H1 (cell line): ENCODE data around the gene DLST. TPM values are rescaled to one million over a fixed set of nuclear protein-coding genes. Genes with fewer than 3 reads are reported as not detected.
A peak's percentile ranks its signal among the peaks of the same experiment; 100 is the strongest.

Experiments used
- CTCF ChIA-PET: fragments of 300-600 bp; sonication (Branson Sonifier 250); formaldehyde crosslinking; loops from one replicate; lab custom pipeline; 2021; ENCODE audit not compliant: partially characterized antibody; lab: Charles Lee
- POLR2A ChIA-PET: fragments of 300-600 bp; sonication (Branson Sonifier 250); formaldehyde crosslinking; loops from one replicate; lab custom pipeline; 2021; ENCODE audit warnings: inconsistent platforms; ENCODE audit not compliant: partially characterized antibody; lab: Charles Lee
- DNase-seq, 2 experiments: peaks; one replicate each; pipeline versions ENCODE4 v3.0.0 to v3.0.0-alpha.2; 2010 to 2022; ENCODE audit warnings: low spot score in 2 of 2, low read depth in 1 of 2, mixed read lengths in 1 of 2
- FAIRE-seq: peaks from 2 replicates; lab custom pipeline; 2011; peaks lifted over from hg19 to GRCh38; lab: Jason Lieb, UNC
- H2AFZ ChIP-seq: 2 replicates; pipeline ENCODE4 v1.8.1; 2012; ENCODE audit warnings: low read length, inconsistent platforms
- H2AK5ac ChIP-seq: 2 replicates; pipeline ENCODE4 v1.6.1; 2013; ENCODE audit warnings: low read depth, low read length
- H2BK120ac ChIP-seq: replicated peaks from 2 replicates; pipeline ENCODE3; 2013; ENCODE audit warnings: low read depth, low read length, inconsistent platforms
- H2BK12ac ChIP-seq: 2 replicates; pipeline ENCODE4 v1.6.1; 2013; ENCODE audit warnings: low read depth, low read length
- H2BK15ac ChIP-seq: 2 replicates; pipeline ENCODE4 v1.6.1; 2013; ENCODE audit warnings: low read length
- H2BK20ac ChIP-seq: 2 replicates; pipeline ENCODE4 v1.6.1; 2013; ENCODE audit warnings: low read length
- H2BK5ac ChIP-seq: 2 replicates; pipeline ENCODE4 v1.6.1; 2013; ENCODE audit warnings: low read depth, low read length
- H3K14ac ChIP-seq: 2 replicates; pipeline ENCODE4 v1.6.1; 2013; ENCODE audit warnings: inconsistent platforms; ENCODE audit not compliant: insufficient read length
- H3K18ac ChIP-seq: 2 replicates; pipeline ENCODE4 v1.6.1; 2013; ENCODE audit warnings: low read length; ENCODE audit errors: extremely low read depth
- H3K23ac ChIP-seq: 2 replicates; pipeline ENCODE4 v1.6.1; 2013; ENCODE audit warnings: inconsistent platforms; ENCODE audit not compliant: insufficient read length
- H3K23me2 ChIP-seq: 2 replicates; pipeline ENCODE4 v1.6.1; 2013; ENCODE audit warnings: low read depth, low read length
- H3K27ac ChIP-seq: 2 replicates; pipeline ENCODE4 v1.6.1; 2011; ENCODE audit warnings: low read depth, low read length, inconsistent platforms
- H3K27me3 ChIP-seq, 4 experiments: replicated peaks in 1 of 4; 1 replicate in 1 of 4; 2 replicates in 3 of 4; pipeline versions ENCODE4 v1.6.1 to v1.8.1; 2011 to 2013; ENCODE audit warnings: low read length in 3 of 4, mild to moderate bottlenecking in 3 of 4, inconsistent platforms in 2 of 4, mixed read lengths in 2 of 4, moderate library complexity in 1 of 4; ENCODE audit not compliant: control insufficient read depth in 3 of 4, insufficient read depth in 3 of 4; ENCODE audit errors: extremely low read depth in 1 of 4
- H3K36me3 ChIP-seq, 4 experiments: 2 replicates each; pipeline versions ENCODE4 v1.6.1 to v1.8.1; 2011 to 2013; ENCODE audit warnings: mild to moderate bottlenecking in 4 of 4, low read length in 3 of 4, moderate library complexity in 2 of 4, control low read depth in 1 of 4, inconsistent platforms in 1 of 4; ENCODE audit not compliant: insufficient read depth in 4 of 4, control insufficient read depth in 2 of 4
- H3K4ac ChIP-seq: replicated peaks from 2 replicates; pipeline ENCODE3; 2013; ENCODE audit warnings: low read length, low read depth, mixed read lengths, inconsistent platforms; ENCODE audit not compliant: insufficient read length
- H3K4me1 ChIP-seq, 4 experiments: replicated peaks in 1 of 4; 1 replicate in 1 of 4; 2 replicates in 3 of 4; pipeline versions ENCODE4 v1.6.1 to v1.8.1; 2011 to 2013; ENCODE audit warnings: low read length in 3 of 4, inconsistent platforms in 2 of 4, mixed read lengths in 1 of 4; ENCODE audit not compliant: insufficient read depth in 4 of 4, control insufficient read depth in 3 of 4
- H3K4me2 ChIP-seq, 2 experiments: 2 replicates each; pipeline versions ENCODE4 v1.6.1 to v1.8.1; 2011 to 2013; ENCODE audit warnings: low read depth in 2 of 2, low read length in 2 of 2, control low read depth in 1 of 2, inconsistent platforms in 1 of 2, mild to moderate bottlenecking in 1 of 2; ENCODE audit not compliant: insufficient read depth in 1 of 2
- H3K4me3 ChIP-seq, 4 experiments: fragments of 200-600, 300-600 bp in 1 of 4; sonication (generic), shearing (Covaris generic), sonication (Bioruptor Twin) in 1 of 4; 2 replicates each; pipeline versions ENCODE4 v1.5.1 to v1.8.1; 2011 to 2016; ENCODE audit warnings: low read length in 4 of 4, low read depth in 3 of 4, control low read depth in 2 of 4, inconsistent platforms in 2 of 4, mild to moderate bottlenecking in 2 of 4, mixed read lengths in 1 of 4, moderate library complexity in 1 of 4; ENCODE audit not compliant: insufficient read depth in 2 of 4; ENCODE audit errors: extremely low read depth in 1 of 4
- H3K56ac ChIP-seq: replicated peaks from 2 replicates; pipeline ENCODE3; 2013; ENCODE audit warnings: low read depth, mild to moderate bottlenecking, mixed read lengths, low read length, inconsistent platforms; ENCODE audit not compliant: insufficient read length
- H3K79me1 ChIP-seq: 2 replicates; pipeline ENCODE4 v1.6.1; 2013; ENCODE audit warnings: low read depth, low read length, control low read depth
- H3K79me2 ChIP-seq, 2 experiments: 2 replicates each; pipeline versions ENCODE4 v1.6.1 to v1.8.1; 2012 to 2013; ENCODE audit warnings: low read length in 2 of 2, mild to moderate bottlenecking in 2 of 2, inconsistent platforms in 1 of 2; ENCODE audit not compliant: insufficient read depth in 2 of 2, control insufficient read depth in 1 of 2
- H3K9ac ChIP-seq, 4 experiments: replicated peaks in 1 of 4; 1 replicate in 1 of 4; 2 replicates in 3 of 4; pipeline versions ENCODE4 v1.6.1 to v1.8.1; 2011 to 2013; ENCODE audit warnings: low read depth in 3 of 4, low read length in 3 of 4, control low read depth in 2 of 4, mild to moderate bottlenecking in 2 of 4, moderate library complexity in 2 of 4, inconsistent platforms in 1 of 4; ENCODE audit errors: extremely low read depth in 1 of 4
- H3K9me3 ChIP-seq, 2 experiments: 2 replicates each; pipeline versions ENCODE4 v1.6.1 to v1.8.1; 2012 to 2013; ENCODE audit warnings: mild to moderate bottlenecking in 2 of 2, moderate library complexity in 2 of 2, control low read depth in 1 of 2, inconsistent platforms in 1 of 2, low read depth in 1 of 2, low read length in 1 of 2, mixed read lengths in 1 of 2; ENCODE audit not compliant: insufficient read depth in 2 of 2
- H4K20me1 ChIP-seq, 2 experiments: replicated peaks in 1 of 2; 2 replicates each; pipeline versions ENCODE3 to v1.8.1; 2011 to 2013; ENCODE audit warnings: inconsistent platforms in 2 of 2, low read length in 2 of 2, mild to moderate bottlenecking in 1 of 2; ENCODE audit not compliant: insufficient read depth in 2 of 2, control insufficient read depth in 1 of 2
- H4K5ac ChIP-seq: 2 replicates; pipeline ENCODE4 v1.6.1; 2013; ENCODE audit warnings: low read length, low read depth, mixed read lengths, inconsistent platforms; ENCODE audit not compliant: insufficient read length
- H4K8ac ChIP-seq: 2 replicates; pipeline ENCODE4 v1.8.0; 2013; ENCODE audit warnings: mild to moderate bottlenecking, moderate library complexity, low read length, inconsistent platforms; ENCODE audit not compliant: insufficient read depth; ENCODE audit errors: extremely low read depth
- H4K91ac ChIP-seq: replicated peaks from 2 replicates; pipeline ENCODE3; 2013; ENCODE audit warnings: low read length, mixed read lengths, inconsistent platforms; ENCODE audit not compliant: insufficient read length
- BACH1 ChIP-seq: IDR thresholded peaks from 2 replicates; pipeline ENCODE4 v1.6.1; 2012; ENCODE audit warnings: low read length, improper control_type of control experiment
- BRCA1 ChIP-seq: IDR thresholded peaks from 2 replicates; pipeline ENCODE4 v1.6.1; 2012; ENCODE audit warnings: low read depth, low read length, improper control_type of control experiment
- CBX8 ChIP-seq: fragments of 300-800, 300-1000 bp; sonication (generic); IDR thresholded peaks from 2 replicates; pipeline ENCODE4 v1.7.1; 2016; ENCODE audit warnings: low read depth, low read length, borderline replicate concordance
- CEBPB ChIP-seq: IDR thresholded peaks from 2 replicates; pipeline ENCODE4 v1.6.1; 2012; ENCODE audit warnings: low read depth, low read length
- EZH2 ChIP-seq: fragments of 200-600 bp; sonication (generic); IDR thresholded peaks from 2 replicates; pipeline ENCODE4 v1.7.1; 2012; ENCODE audit warnings: low read depth, mild to moderate bottlenecking, moderate library complexity, low read length, inconsistent platforms; ENCODE audit not compliant: severe bottlenecking
- GTF2F1 ChIP-seq: IDR thresholded peaks from 2 replicates; pipeline ENCODE4 v1.6.1; 2012; ENCODE audit warnings: low read depth, low read length, improper control_type of control experiment, borderline replicate concordance
- HDAC2 ChIP-seq, 2 experiments: fragments of 300-600 bp in 1 of 2; sonication (generic) in 1 of 2; IDR thresholded peaks; 2 replicates each; pipeline ENCODE4 v1.6.1; 2011 to 2012; ENCODE audit warnings: low read depth in 2 of 2, low read length in 2 of 2, mild to moderate bottlenecking in 2 of 2, moderate library complexity in 2 of 2, borderline replicate concordance in 1 of 2, inconsistent platforms in 1 of 2
- KDM4A ChIP-seq: IDR thresholded peaks from one replicate; pipeline ENCODE4 v1.7.1; 2012; ENCODE audit warnings: low read depth, mild to moderate bottlenecking, moderate library complexity, low read length, inconsistent platforms; ENCODE audit not compliant: severe bottlenecking
- KDM5A ChIP-seq: fragments of 200-600 bp; IDR thresholded peaks from 2 replicates; pipeline ENCODE4 v1.7.1; 2012; ENCODE audit warnings: mild to moderate bottlenecking, low read length, inconsistent platforms, mixed read lengths
- MAFK ChIP-seq: IDR thresholded peaks from 2 replicates; pipeline ENCODE4 v1.6.1; 2012; ENCODE audit warnings: low read depth, mild to moderate bottlenecking, improper control_type of control experiment, low read length
- SIRT6 ChIP-seq: IDR thresholded peaks from one replicate; pipeline ENCODE4 v1.7.1; 2012; ENCODE audit warnings: low read length, inconsistent platforms
- SP1 ChIP-seq: IDR thresholded peaks from 2 replicates; pipeline ENCODE4 v1.6.1; 2011; ENCODE audit warnings: low read depth, low read length
- TEAD4 ChIP-seq: IDR thresholded peaks from 2 replicates; pipeline ENCODE4 v1.6.1; 2012; ENCODE audit warnings: low read depth, low read length, inconsistent platforms, mixed read lengths
- WGBS, 2 experiments: shearing (Covaris generic) in 1 of 2; methylation state at CpG; one replicate each; pipeline versions ENCODE4 v1.1.6 to v1.1.7; 2013 to 2015; ENCODE audit warnings: low lambda C conversion rate in 2 of 2, mixed read lengths in 2 of 2, inconsistent platforms in 1 of 2, low coverage in 1 of 2, missing lambda C conversion rate in 1 of 2; ENCODE audit not compliant: insufficient replicate concordance in 2 of 2, insufficient coverage in 1 of 2, insufficient read length in 1 of 2; ENCODE audit errors: extremely low coverage in 1 of 2, missing lambda C conversion rate in 1 of 2; 5-methylcytosine and 5-hydroxymethylcytosine counted together
- polyA plus RNA-seq, 7 experiments: library from polyadenylated mRNA; depleted of rRNA in 3 of 7; stranded (reverse) in 5 of 7; unstranded in 2 of 7; fragments of >200 nt in 5 of 7; fragments of 200-250 nt in 2 of 7; gene quantifications; 1 replicate in 5 of 7; 2 replicates in 1 of 7; 4 replicates in 1 of 7; pipeline versions ENCODE4 v1.2.1 to v1.2.3, GENCODE V29; 2011 to 2013; ENCODE audit warnings: missing spikeins in 2 of 7, mixed read lengths in 2 of 7
- total RNA-seq: library from RNA; stranded (reverse); fragmentation: NEBNext Ultra II Directional; extraction: Animal tissue kit (Norgen Biotek cat#: 25700); gene quantifications from 2 replicates; pipeline ENCODE4 v1.2.1, GENCODE V29; 2021

The DLST gene
- total and polyA plus RNA-seq, 2 of the 8 experiments (the other 6 are each of a cell fraction or from before 2014, with no cell fraction given), result 96.5 to 117 TPM

GRCh38 chr14:74859757-74860552 lies 21.8 kb upstream of the DLST start:
- 84% methylated on average over 10 of the region's 10 CpGs; no CpG with 5 or more reads in 1 of the 2 experiments for WGBS, 2 experiments

More at GRCh38 chr14:74859757-74860552, 21.8 kb upstream of the DLST start:
- H3K4me1 ChIP-seq, result 0 out of 7 replicates have a peak, but pooled peaks cover 0 to 2% (median 0%) of the 10 kb centered on the region in 4 experiments
- no peak overlapping the region for H3K27ac ChIP-seq
- H3K4me2 ChIP-seq, result no peak overlapping the region
- H4K8ac ChIP-seq, result no peak overlapping the region
- peak overlapping the region; percentile 44; the same call in 1 of the 2 replicates for H2BK12ac ChIP-seq
- H3K9me3 ChIP-seq, result no peaks in the 10 kb centered on the region
- no peak overlapping the region for H2AFZ ChIP-seq
- no peaks in the 10 kb centered on the region for H3K79me1 ChIP-seq
- H3K18ac ChIP-seq, result no peak overlapping the region
- no peaks in the 10 kb centered on the region for H3K79me2 ChIP-seq
- H2AK5ac ChIP-seq, result no peak overlapping the region
- H3K56ac ChIP-seq, result no peak overlapping the region
- no peak overlapping the region for H3K23ac ChIP-seq
- H2BK120ac ChIP-seq, result no peak overlapping the region
- no peaks in the 10 kb centered on the region for H4K20me1 ChIP-seq
- no peak overlapping the region for H3K4me3 ChIP-seq
- H2BK15ac ChIP-seq, result no peak overlapping the region
- H4K5ac ChIP-seq, result no peak overlapping the region
- H2BK20ac ChIP-seq, result no peak overlapping the region
- no peak overlapping the region for H3K4ac ChIP-seq
- H3K23me2 ChIP-seq, result no peaks in the 10 kb centered on the region; the same call in 1 of the 2 replicates
- no peak overlapping the region for H2BK5ac ChIP-seq
- no peaks in the 10 kb centered on the region for H3K36me3 ChIP-seq
- no peak overlapping the region for H4K91ac ChIP-seq
- TF ChIP-seq SIRT6 (no peak), MAFK (no peak), BRCA1 (no peak), TEAD4 (no peak), KDM5A (no peak), EZH2 (no peak), BACH1 (no peak), CEBPB (no peak), CBX8 (no peak), KDM4A (no peak), HDAC2 (IDR thresholded peaks at IDR 0.05; ENCODE audit: borderline replicate concordance in 1 of 2, low read depth in 2 of 2, low read length in 2 of 2) (no peak), SP1 (no peak), GTF2F1 (no peak)
- ChIA-PET CTCF (interaction anchor here (0.6 to 18.3 kb wide), 26 partner anchors 9 to 580 kb away, joined by 3 to 509 read pairs (median 6); partner anchors contain the start of genes DLST, PROX2 and RPS6KL1), POLR2A (interaction anchor here (0.6 to 8.6 kb wide), 7 partner anchors 16 to 220 kb away, joined by 3 to 80 read pairs (median 3); partner anchors contain the start of genes DLST and PROX2)
- no peak for DNase-seq
- FAIRE-seq, result no peak
- no peaks in the 10 kb centered on the region for H3K27me3 ChIP-seq
- H3K14ac ChIP-seq, result no peak overlapping the region
- H3K9ac ChIP-seq, result no peak overlapping the region
